ENCODE results near the gene CCL27.
A peak's percentile ranks its signal among the peaks of the same experiment; 100 is the strongest.
"Not testable (repeated sequence)": the region's sequence is repeated elsewhere in the genome, so short reads cannot be mapped to it uniquely, and the experiment has no call there.

Gene CCL27

GRCh38 chr9:34651321-34651720, 11.1 kb downstream of the CCL27 start:
- no peak for FAIRE-seq

GRCh38 chr9:34650816-34651215, 11.6 kb downstream of the CCL27 start:
- no peak for FAIRE-seq
- no peak for DNase-seq (ENCODE audit: low spot score)

More at GRCh38 chr9:34651321-34651720, 11.1 kb downstream of the CCL27 start:
- DNase-seq (ENCODE audit: low spot score): no peak

- FAIRE-seq: no peak
Measured at GRCh38 chr9:34648673-34649072, 13.8 kb downstream of the CCL27 start.

GRCh38 chr9:34647651-34648050, 14.8 kb downstream of the CCL27 start:
- FAIRE-seq: no peak
- no peak for DNase-seq (ENCODE audit: low spot score)

More at GRCh38 chr9:34648673-34649072, 13.8 kb downstream of the CCL27 start:
- DNase-seq (ENCODE audit: low spot score): no peak

GRCh38 chr9:34647084-34647403, 15.4 kb downstream of the CCL27 start:
- DNase-seq (ENCODE audit: low spot score) (no peak), FAIRE-seq (no peak)

- DNase-seq (ENCODE audit: low spot score): peak; percentile 97
Measured at GRCh38 chr9:34646211-34647083, 16.0 kb downstream of the CCL27 start, which contains the start of gene GALT. Gene GALT (plus strand): TSS chr9:34646675. CDS start chr9:34646705, 30 bp downstream.

GRCh38 chr9:34644766-34645314, 17.6 kb downstream of the CCL27 start:
- DNase-seq (ENCODE audit: low spot score) (no peak), FAIRE-seq (no peak)

More at GRCh38 chr9:34646211-34647083, 16.0 kb downstream of the CCL27 start, which contains the start of gene GALT:
- peak; percentile 83 for FAIRE-seq

- FAIRE-seq: no peak
- DNase-seq (ENCODE audit: low spot score): no peak
Measured at GRCh38 chr9:34642679-34643078, 19.8 kb downstream of the CCL27 start.

GRCh38 chr9:34639322-34639721, 23.1 kb downstream of the CCL27 start:
- not testable (repeated sequence) for DNase-seq (ENCODE audit: low spot score); FAIRE-seq

GRCh38 chr9:34638138-34638445, 24.4 kb downstream of the CCL27 start:
- DNase-seq (ENCODE audit: low spot score): no peak
- FAIRE-seq: no peak

GRCh38 chr9:34637356-34638137, 24.9 kb downstream of the CCL27 start, which contains the start of gene SIGMAR1:
Gene SIGMAR1 (minus strand): TSS chr9:34637787. CDS start chr9:34637697, 90 bp downstream.
- DNase-seq (ENCODE audit: low spot score) (peak; percentile 94), FAIRE-seq (peak; percentile 88)

- no peak for DNase-seq (ENCODE audit: low spot score)
- no peak for FAIRE-seq
Measured at GRCh38 chr9:34636791-34637355, 25.6 kb downstream of the CCL27 start.

GRCh38 chr9:34635556-34635955, 26.9 kb downstream of the CCL27 start:
- no peak for FAIRE-seq
- DNase-seq (ENCODE audit: low spot score): no peak

GRCh38 chr9:34634551-34635248, 27.8 kb downstream of the CCL27 start:
- DNase-seq (ENCODE audit: low spot score): no peak

GRCh38 chr9:34633851-34634550, 28.5 kb downstream of the CCL27 start:
- FAIRE-seq (peak; percentile 79), DNase-seq (ENCODE audit: low spot score) (peak; percentile 79)

More at GRCh38 chr9:34634551-34635248, 27.8 kb downstream of the CCL27 start:
- no peak for FAIRE-seq

- FAIRE-seq (no peak), DNase-seq (ENCODE audit: low spot score) (no peak)
Measured at GRCh38 chr9:34633166-34633565, 29.3 kb downstream of the CCL27 start.

GRCh38 chr9:34630402-34631154, 31.9 kb downstream of the CCL27 start:
- DNase-seq (ENCODE audit: low spot score): no peak
- FAIRE-seq: no peak

GRCh38 chr9:34629491-34629808, 33.0 kb downstream of the CCL27 start:
- FAIRE-seq: peak; percentile 78
- DNase-seq (ENCODE audit: low spot score): no peak

- FAIRE-seq: peak; percentile 82
- peak; percentile 67 for DNase-seq (ENCODE audit: low spot score)
Measured at GRCh38 chr9:34628656-34629490, 33.6 kb downstream of the CCL27 start, which contains the start of gene ARID3C. Gene ARID3C (minus strand): TSS chr9:34629066. CDS start chr9:34628014, 1,052 bp downstream.

All from urothelium cell line (cell line).